Renal pelvis (tissue), 4 donors: ENCODE measurements around the gene CSTF1. TPM values are rescaled to one million over a fixed set of nuclear protein-coding genes. Genes with fewer than 3 reads are reported as not detected.

ENCODE experiments used
- DNase-seq: peaks from one replicate; pipeline ENCODE4 v3.0.0-alpha.2; 2013
- polyA plus RNA-seq, 3 donors: library from polyadenylated mRNA; unstranded; fragments of 120-200 nt; gene quantifications; one replicate each; pipeline ENCODE4 v1.2.1, GENCODE V29; 2013; ENCODE audit not compliant: insufficient read length in 3 of 3

Gene CSTF1
- polyA plus RNA-seq, 3 donors, result 42.1 to 44.2 (median 43.1) TPM

DNA sequence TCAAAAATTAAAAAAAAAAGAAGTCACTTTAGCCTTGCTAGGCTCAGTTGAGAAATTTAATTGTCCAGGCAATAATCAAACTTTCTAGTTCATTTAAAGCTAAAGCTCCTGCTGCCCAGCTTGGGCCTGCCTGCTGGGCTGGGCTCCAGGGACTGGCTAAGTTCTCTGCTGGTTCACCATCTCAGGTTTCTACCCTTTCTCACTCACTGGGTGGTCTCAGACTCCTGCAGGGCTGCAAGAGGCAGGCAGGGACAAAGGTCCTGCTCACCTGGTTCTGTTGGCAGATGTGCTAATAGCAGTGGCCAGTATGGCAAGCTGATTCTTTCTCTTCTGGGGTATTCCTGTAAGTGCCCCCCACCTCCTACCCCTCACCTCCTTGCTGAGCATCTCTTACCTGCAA lies 54.8 kb downstream of the CSTF1 start:
- no peak for DNase-seq

DNA sequence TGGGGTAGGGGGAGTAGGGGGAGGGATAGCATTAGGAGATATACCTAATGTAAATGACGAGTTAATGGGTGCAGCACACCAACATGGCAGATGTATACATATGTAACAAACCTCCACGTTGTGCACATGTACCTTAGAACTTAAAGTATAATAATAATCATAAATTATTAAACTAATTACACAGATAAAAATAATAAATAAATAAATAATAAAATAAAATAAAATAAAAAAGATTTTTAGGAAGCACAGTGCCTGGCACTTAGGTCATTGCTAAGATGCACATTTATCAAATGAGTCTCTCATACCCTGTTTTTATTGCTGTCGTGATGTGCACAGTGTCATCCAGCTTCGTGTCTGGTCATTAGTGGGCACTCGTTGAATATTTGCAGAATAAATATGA lies 57.0 kb downstream of the CSTF1 start:
- no peak for DNase-seq

DNA sequence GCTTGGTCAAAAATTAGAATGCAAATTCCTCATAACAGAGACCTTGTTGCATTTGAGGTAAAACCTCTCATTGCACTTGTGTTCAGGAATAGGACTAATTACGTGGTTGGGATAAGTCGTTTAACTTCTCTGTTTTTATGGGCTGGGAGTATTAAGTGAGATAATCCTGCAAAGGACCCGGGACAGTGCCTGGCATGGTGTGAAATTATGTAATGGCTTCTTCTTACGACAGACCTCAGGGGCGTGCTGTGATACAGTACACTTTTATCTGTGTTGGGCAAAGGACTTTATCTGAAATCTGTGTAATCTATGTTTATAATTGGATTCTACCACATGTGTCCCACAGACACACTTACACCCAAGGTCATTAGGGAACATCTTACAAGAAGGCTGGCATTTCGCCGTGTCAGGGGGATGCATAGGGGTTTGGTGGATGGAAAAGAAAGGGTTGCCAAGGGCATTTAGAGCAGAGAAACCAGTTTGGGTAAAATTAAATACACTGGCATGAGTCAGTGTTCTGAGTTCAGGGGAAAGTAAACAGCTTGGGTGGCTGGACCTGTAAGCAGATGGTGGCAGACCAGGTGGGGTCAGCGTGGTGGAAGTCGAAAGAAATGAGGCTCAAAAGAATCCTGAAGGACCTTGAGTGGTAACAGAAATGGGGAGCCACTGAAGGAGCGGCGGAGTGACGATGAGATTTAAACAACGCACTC lies 58.8 kb downstream of the CSTF1 start:
- DNase-seq, result no peak

DNA sequence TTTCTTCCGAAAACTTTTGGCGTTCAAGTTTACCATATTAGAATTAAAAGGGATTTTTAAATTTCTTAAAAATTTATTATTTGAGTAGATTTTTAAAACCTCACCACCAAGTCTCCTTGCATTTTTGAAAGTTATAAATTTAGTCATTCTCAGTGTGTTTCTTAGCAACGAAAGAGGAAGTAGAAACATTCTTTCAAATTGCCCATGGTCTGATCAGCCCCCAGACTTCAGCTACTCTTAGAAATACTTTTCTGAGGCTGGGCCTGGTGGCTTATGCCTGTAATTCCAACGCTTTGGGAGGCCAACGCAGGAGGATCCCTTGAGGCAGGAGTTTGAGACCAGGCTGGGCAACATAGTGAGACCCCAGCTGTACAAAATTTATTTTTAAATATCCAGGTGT lies 60.9 kb downstream of the CSTF1 start:
- DNase-seq, result no peak

DNA sequence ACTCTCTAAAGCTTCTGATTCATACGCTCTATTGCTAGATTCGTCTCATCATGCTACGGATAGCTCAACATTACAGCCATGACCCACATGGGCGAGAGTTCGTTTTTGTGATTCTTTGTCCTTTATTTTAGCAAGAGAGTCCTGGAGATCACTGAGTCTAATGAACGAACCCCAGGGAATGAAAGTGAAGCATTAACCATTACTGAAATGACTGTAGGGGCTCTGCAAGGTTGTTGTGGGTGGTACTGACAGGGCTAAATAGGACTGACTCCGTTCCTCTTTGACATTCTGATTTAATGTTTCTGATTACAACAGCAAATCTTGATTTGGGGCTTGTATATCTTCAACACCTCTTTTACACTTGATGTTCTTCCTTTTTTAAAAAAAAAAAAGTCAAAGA lies 62.3 kb downstream of the CSTF1 start:
- no peak for DNase-seq

Other genes with a start within 250 kb of the CSTF1 start
- not detected for gene MC3R, start 143.9 kb upstream of the CSTF1 start, polyA plus RNA-seq
- 10 to 100 TPM; 34.9 to 38.6 (median 36.5) TPM for gene FAM210B, start 33.7 kb upstream of the CSTF1 start, polyA plus RNA-seq
- 10 to 100 TPM; 16.2 to 17.3 (median 16.9) TPM for gene AURKA, start 430 bp upstream of the CSTF1 start, polyA plus RNA-seq
- gene CASS4, start 19.6 kb downstream of the CSTF1 start, polyA plus RNA-seq, result 1 to 10 TPM; 2.3 to 2.6 (median 2.5) TPM
- 100 to 1,000 TPM; 112 to 130 (median 120) TPM for gene RTF2, start 76.0 kb downstream of the CSTF1 start, polyA plus RNA-seq
- under 1 TPM in 2 of 3 donors, not detected in 1; 0.26 to 0.62 TPM for gene FAM209A, start 132.1 kb downstream of the CSTF1 start, polyA plus RNA-seq
- gene FAM209B, start 140.6 kb downstream of the CSTF1 start, polyA plus RNA-seq, result under 1 TPM in 2 of 3 donors, not detected in 1; 0.33 to 0.48 TPM
- gene TFAP2C, start 236.7 kb downstream of the CSTF1 start, polyA plus RNA-seq, result under 1 TPM; 0.81 to 0.88 (median 0.87) TPM